ENCODE results near the gene MIA2. TPM values are rescaled to one million over a fixed set of nuclear protein-coding genes. Genes with fewer than 3 reads are reported as not detected.

The MIA2 gene
- total and polyA plus RNA-seq, 4 donors: 24.9 to 32.2 (median 28.3) TPM

- H3K27me3 ChIP-seq (ENCODE audit: control insufficient read depth in 3 of 3, insufficient read depth in 3 of 3, low read length in 2 of 3): no peaks in the 10 kb centered on the region
Measured at GRCh38 chr14:39364509-39364908, 130.8 kb downstream of the MIA2 start.

DNA sequence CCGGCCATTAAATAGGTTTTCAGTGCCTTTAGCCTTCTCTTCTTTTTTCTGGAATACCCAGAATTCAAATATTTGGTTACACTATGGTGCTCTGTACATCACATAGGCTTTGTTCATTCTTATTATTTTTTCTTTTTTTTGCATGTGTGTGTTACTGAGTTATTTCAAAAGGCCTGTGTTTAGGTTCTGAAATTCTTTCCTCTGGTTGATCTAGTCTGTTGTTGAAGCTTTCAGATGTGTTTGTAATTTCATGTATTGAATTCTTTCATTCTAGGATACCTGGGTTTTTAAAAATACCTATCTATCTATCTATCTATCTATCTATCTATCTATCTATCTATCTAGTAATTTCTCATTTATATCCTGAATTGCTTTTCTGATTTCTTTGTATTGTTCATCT lies 131.6 kb downstream of the MIA2 start:
- no peak for ATAC-seq (ENCODE audit: insufficient read depth, low FRiP score)
- peaks cover 0 to 3% (median 1%) of the 10 kb centered on the region in 4 donors for H3K9me3 ChIP-seq (ENCODE audit: control insufficient read depth in 4 of 4, insufficient read depth in 3 of 4, low read length in 3 of 4)
- TF ChIP-seq, protein P1, sequence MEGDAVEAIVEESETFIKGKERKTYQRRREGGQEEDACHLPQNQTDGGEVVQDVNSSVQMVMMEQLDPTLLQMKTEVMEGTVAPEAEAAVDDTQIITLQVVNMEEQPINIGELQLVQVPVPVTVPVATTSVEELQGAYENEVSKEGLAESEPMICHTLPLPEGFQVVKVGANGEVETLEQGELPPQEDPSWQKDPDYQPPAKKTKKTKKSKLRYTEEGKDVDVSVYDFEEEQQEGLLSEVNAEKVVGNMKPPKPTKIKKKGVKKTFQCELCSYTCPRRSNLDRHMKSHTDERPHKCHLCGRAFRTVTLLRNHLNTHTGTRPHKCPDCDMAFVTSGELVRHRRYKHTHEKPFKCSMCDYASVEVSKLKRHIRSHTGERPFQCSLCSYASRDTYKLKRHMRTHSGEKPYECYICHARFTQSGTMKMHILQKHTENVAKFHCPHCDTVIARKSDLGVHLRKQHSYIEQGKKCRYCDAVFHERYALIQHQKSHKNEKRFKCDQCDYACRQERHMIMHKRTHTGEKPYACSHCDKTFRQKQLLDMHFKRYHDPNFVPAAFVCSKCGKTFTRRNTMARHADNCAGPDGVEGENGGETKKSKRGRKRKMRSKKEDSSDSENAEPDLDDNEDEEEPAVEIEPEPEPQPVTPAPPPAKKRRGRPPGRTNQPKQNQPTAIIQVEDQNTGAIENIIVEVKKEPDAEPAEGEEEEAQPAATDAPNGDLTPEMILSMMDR (IDR thresholded peaks at IDR 0.05; ENCODE audit: control extremely low read depth, extremely low read depth): no peak
- DNase-seq: no peak
- H3K27me3 ChIP-seq (ENCODE audit: control insufficient read depth in 3 of 3, insufficient read depth in 3 of 3, low read length in 2 of 3): no peaks in the 10 kb centered on the region
- no peak overlapping the region for H3K4me3 ChIP-seq
- H3K9ac ChIP-seq (ENCODE audit: insufficient read depth in 1 of 2, low read length in 2 of 2): no peak overlapping the region
- 100% methylated on average over 1 of the region's 1 CpG for WGBS, 2 donors
- H3K36me3 ChIP-seq (ENCODE audit: control insufficient read depth in 4 of 4, insufficient read depth in 4 of 4, low read length in 4 of 4): peaks cover 0 to 7% (median 1%) of the 10 kb centered on the region in 4 donors
- peaks cover 0 to 4% (median 0%) of the 10 kb centered on the region in 5 donors for H3K4me1 ChIP-seq (ENCODE audit: control insufficient read depth in 5 of 5, insufficient read depth in 5 of 5, low read length in 5 of 5)
- H3K27ac ChIP-seq (ENCODE audit: low read depth in 1 of 2, low read length in 1 of 2): no peak overlapping the region

More at GRCh38 chr14:39364509-39364908, 130.8 kb downstream of the MIA2 start:
- no peak for ATAC-seq (ENCODE audit: insufficient read depth, low FRiP score)
- H3K36me3 ChIP-seq (ENCODE audit: control insufficient read depth in 4 of 4, insufficient read depth in 4 of 4, low read length in 4 of 4): peaks cover 0 to 4% (median 3%) of the 10 kb centered on the region in 4 donors
- H3K9ac ChIP-seq (ENCODE audit: insufficient read depth in 1 of 2, low read length in 2 of 2): no peak overlapping the region
- no peak overlapping the region for H3K27ac ChIP-seq (ENCODE audit: low read depth in 1 of 2, low read length in 1 of 2)
- no peak for DNase-seq
- H3K9me3 ChIP-seq (ENCODE audit: control insufficient read depth in 4 of 4, insufficient read depth in 3 of 4, low read length in 3 of 4): peaks cover 0 to 4% (median 1%) of the 10 kb centered on the region in 4 donors
- 97 to 98% methylated on average over 1 of the region's 1 CpG for WGBS, 2 donors
- no peak overlapping the region for H3K4me3 ChIP-seq
- TF ChIP-seq, protein P1 (IDR thresholded peaks at IDR 0.05; ENCODE audit: control extremely low read depth, extremely low read depth): no peak
- peaks cover 0 to 4% (median 0%) of the 10 kb centered on the region in 5 donors for H3K4me1 ChIP-seq (ENCODE audit: control insufficient read depth in 5 of 5, insufficient read depth in 5 of 5, low read length in 5 of 5)

DNA sequence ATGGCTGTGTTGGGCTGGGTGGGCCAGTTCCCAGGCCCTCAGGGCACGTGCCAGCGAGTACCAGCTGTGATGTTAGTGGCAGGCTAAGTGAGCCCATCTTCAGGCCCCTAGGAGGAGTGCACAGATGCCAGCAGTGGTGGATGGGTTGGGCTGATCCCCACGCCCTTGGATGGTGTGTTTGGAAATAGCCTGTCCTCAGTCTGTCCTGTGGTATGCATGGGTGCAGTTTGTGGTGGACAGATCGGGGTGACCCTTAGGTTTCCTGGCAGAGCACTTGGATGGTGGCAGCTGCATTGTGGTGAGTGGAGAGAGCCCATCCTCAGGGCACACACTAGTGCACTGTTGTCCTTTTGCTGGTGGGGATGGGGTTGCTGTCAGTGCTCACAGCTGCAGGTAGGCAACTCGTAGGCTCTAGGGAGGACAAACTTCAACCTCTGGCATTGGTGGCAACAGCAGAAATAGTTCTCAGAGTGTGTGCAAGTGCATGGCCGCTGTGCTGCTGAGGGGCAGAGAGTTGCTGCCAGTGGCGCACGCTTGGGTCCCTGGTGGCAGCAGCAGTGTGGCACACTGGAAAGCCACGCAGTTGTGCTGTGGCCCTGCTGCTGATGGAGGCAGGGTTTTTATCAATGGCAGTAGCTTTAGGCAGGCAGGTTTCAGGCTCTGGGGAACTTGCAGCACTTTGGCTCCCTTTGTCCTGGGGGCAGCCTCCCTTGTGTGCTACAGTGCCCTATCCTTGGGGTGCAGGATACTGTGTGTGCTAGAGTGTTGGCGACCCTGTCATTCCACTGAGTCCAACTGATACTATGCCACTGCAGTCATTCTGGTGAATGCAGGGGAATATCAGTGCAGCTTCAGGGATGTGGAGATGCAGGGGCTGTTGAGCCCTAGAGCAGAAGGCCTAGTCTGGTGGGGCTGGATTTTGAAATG lies 133.0 kb downstream of the MIA2 start:
- TF ChIP-seq, protein P1 (IDR thresholded peaks at IDR 0.05; ENCODE audit: control extremely low read depth, extremely low read depth): no peak
- ATAC-seq (ENCODE audit: insufficient read depth, low FRiP score): no peak
- DNase-seq: no peak
- no peaks in the 10 kb centered on the region for H3K27me3 ChIP-seq (ENCODE audit: control insufficient read depth in 3 of 3, insufficient read depth in 3 of 3, low read length in 2 of 3)
- H3K4me3 ChIP-seq: no peak overlapping the region
- 95 to 96% methylated on average over 10 of the region's 10 CpGs for WGBS, 2 donors
- peaks cover 0 to 3% (median 1%) of the 10 kb centered on the region in 4 donors for H3K9me3 ChIP-seq (ENCODE audit: control insufficient read depth in 4 of 4, insufficient read depth in 3 of 4, low read length in 3 of 4)
- no peak overlapping the region for H3K27ac ChIP-seq (ENCODE audit: low read depth in 1 of 2, low read length in 1 of 2)
- H3K36me3 ChIP-seq (ENCODE audit: control insufficient read depth in 4 of 4, insufficient read depth in 4 of 4, low read length in 4 of 4): peaks cover 0 to 9% (median 1%) of the 10 kb centered on the region in 4 donors
- no peak overlapping the region for H3K9ac ChIP-seq (ENCODE audit: insufficient read depth in 1 of 2, low read length in 2 of 2)
- peaks cover 0 to 4% (median 0%) of the 10 kb centered on the region in 5 donors for H3K4me1 ChIP-seq (ENCODE audit: control insufficient read depth in 5 of 5, insufficient read depth in 5 of 5, low read length in 5 of 5)

Measured in lung (tissue), 12 donors.